Neural cell (in vitro differentiated cells): ENCODE results near the gene GPR84.

ENCODE experiments used
- EP300 ChIP-seq: fragments of 450-650 bp; conservative IDR thresholded peaks from 2 replicates; pipeline ENCODE4 v1.6.1; 2014; ENCODE audit warnings: antibody characterized with exemption, mild to moderate bottlenecking, moderate library complexity; ENCODE audit not compliant: poor library complexity, severe bottlenecking
- MXI1 ChIP-seq: fragments of 450-650 bp; conservative IDR thresholded peaks from 2 replicates; pipeline ENCODE4 v1.6.1; 2014; ENCODE audit warnings: antibody characterized with exemption, mild to moderate bottlenecking; ENCODE audit not compliant: poor library complexity, severe bottlenecking
- POLR2AphosphoS5 ChIP-seq: IDR thresholded peaks from 2 replicates; pipeline ENCODE4 v1.6.1; 2012

GRCh38 chr12:54386403-54387113, 22.3 kb upstream of the GPR84 start:
- no peak for TF ChIP-seq MXI1
- no peak for TF ChIP-seq POLR2AphosphoS5
- no peak for TF ChIP-seq EP300
